ENCODE measurements around the gene ZHX3. TPM values are rescaled to one million over a fixed set of nuclear protein-coding genes. Genes with fewer than 3 reads are reported as not detected.

ZHX3 gene
- polyA plus RNA-seq, 1 donor from 2014 or later: 3.4 TPM

- Mint-ChIP-seq H3K36me3 (peaks cover 4% of the 10 kb centered on the region), H3K27ac (no peak overlapping the region), H3K9me3 (no peaks in the 10 kb centered on the region)
Measured at GRCh38 chr20:41182296-41183212, 135.0 kb downstream of the ZHX3 start.

DNA sequence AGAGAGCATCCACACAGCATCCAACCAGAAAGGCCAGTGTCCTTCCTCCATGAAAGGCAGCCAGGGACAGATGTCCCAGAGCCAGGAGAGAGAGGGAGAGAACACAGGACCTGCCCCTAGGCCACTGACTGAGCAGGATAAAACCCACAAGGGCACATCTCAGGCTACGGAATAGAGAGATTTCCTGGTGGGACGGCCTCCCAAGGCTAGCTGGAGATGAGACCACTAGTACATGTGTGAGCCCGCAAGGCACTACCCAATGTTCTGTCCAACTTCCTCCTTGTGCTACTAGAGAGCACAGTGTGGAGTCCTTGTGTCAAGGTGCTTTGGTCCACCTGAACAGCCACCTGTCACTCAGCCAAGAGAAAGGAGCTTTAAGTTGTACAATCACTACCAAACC, 136.0 kb downstream of the ZHX3 start:
- no peaks in the 10 kb centered on the region for H3K9me3 Mint-ChIP-seq
- H3K36me3 Mint-ChIP-seq: peaks cover 4% of the 10 kb centered on the region
- H3K27ac Mint-ChIP-seq: peak overlapping the region in 1 of 3 donors; percentile 33
- no peaks in the 10 kb centered on the region for H3K27me3 Mint-ChIP-seq
- no peaks in the 10 kb centered on the region for H3K4me1 Mint-ChIP-seq
- no peak overlapping the region for H3K4me3 Mint-ChIP-seq

More at GRCh38 chr20:41182296-41183212, 135.0 kb downstream of the ZHX3 start:
- no peaks in the 10 kb centered on the region for H3K27me3 Mint-ChIP-seq
- H3K4me1 Mint-ChIP-seq: no peaks in the 10 kb centered on the region
- H3K4me3 Mint-ChIP-seq: no peak overlapping the region

GRCh38 chr20:41180599-41181333, 136.8 kb downstream of the ZHX3 start:
- no peaks in the 10 kb centered on the region for H3K9me3 Mint-ChIP-seq
- peak overlapping the region in 2 of 3 donors; percentile 33 to 62 for H3K27ac Mint-ChIP-seq
- no peaks in the 10 kb centered on the region for H3K4me1 Mint-ChIP-seq
- no peak overlapping the region for H3K4me3 Mint-ChIP-seq
- no peaks in the 10 kb centered on the region for H3K27me3 Mint-ChIP-seq
- H3K36me3 Mint-ChIP-seq: peaks cover 4% of the 10 kb centered on the region

DNA sequence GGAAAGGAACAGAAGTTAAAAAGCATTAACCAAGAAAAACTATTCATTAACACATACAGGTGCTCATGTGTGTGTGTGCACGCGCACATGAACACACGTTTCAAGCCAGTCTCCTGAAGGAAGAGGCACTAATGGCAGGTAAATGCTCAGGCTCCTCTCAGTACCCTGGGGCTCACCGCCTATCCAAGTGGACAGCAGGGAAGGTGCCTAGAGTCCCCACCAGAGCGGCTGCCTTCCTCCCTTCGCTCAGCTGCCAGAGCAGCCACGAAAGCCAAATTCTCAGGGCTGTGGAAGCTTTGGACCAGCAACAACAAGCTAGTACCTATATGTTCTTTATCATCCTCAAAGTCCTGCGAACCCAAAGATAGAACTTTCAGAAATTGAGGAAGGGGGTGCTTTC, 137.6 kb downstream of the ZHX3 start:
- no peaks in the 10 kb centered on the region for H3K27me3 Mint-ChIP-seq
- no peaks in the 10 kb centered on the region for H3K9me3 Mint-ChIP-seq
- H3K36me3 Mint-ChIP-seq: peaks cover 4% of the 10 kb centered on the region
- no peaks in the 10 kb centered on the region for H3K4me1 Mint-ChIP-seq
- peak overlapping the region in 1 of 3 donors; percentile 62 for H3K27ac Mint-ChIP-seq
- H3K4me3 Mint-ChIP-seq: no peak overlapping the region

- H3K27ac Mint-ChIP-seq: no peak overlapping the region
- no peaks in the 10 kb centered on the region for H3K27me3 Mint-ChIP-seq
Measured at GRCh38 chr20:41178904-41179432, 138.6 kb downstream of the ZHX3 start.

DNA sequence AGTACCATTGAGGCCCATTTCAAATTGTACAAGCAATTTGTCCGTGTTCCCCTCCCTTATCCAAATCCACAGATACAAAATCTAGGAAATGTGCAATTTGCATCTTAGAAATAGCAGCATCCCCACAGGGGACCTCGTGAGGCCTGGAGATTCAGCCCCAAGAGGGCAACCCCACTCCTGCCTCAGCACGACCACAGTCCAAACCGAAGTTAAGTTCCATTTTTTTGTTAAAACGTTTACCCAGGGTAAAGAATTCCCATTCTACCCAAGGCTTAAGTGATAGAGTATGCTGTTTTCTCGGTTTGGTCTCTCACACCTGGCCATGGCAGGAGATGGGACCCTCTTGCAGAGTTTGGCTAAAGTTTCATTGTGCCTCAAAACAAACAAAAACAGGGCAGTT, 139.0 kb downstream of the ZHX3 start:
- H3K27me3 Mint-ChIP-seq: no peaks in the 10 kb centered on the region
- no peaks in the 10 kb centered on the region for H3K9me3 Mint-ChIP-seq
- H3K36me3 Mint-ChIP-seq: peaks cover 4% of the 10 kb centered on the region
- no peak overlapping the region for H3K4me3 Mint-ChIP-seq
- H3K4me1 Mint-ChIP-seq: no peaks in the 10 kb centered on the region
- H3K27ac Mint-ChIP-seq: peak overlapping the region in 1 of 3 donors; percentile 47

More at GRCh38 chr20:41178904-41179432, 138.6 kb downstream of the ZHX3 start:
- Mint-ChIP-seq H3K36me3 (peaks cover 4% of the 10 kb centered on the region), H3K9me3 (no peaks in the 10 kb centered on the region), H3K4me1 (no peaks in the 10 kb centered on the region), H3K4me3 (no peak overlapping the region)

DNA sequence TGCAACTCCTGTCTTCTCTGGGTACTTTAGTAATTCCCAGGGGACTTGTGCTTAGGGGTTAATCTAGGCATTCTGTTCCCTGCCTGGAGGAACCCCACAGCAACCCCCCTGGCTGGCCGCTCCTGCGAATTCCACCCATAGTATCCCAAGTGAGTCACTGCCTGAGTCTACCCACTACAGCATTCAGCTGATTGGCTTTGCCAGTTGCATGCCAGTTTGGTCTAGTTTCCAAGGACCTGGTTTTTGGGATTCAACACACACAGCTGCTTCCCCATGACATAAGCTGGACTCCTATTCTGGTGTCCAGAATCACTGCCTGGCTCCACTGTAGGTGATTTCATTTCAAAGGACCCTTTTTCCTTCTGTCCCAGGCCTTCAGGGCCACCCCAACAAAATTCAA, 139.9 kb downstream of the ZHX3 start:
- H3K4me3 Mint-ChIP-seq: no peak overlapping the region
- no peaks in the 10 kb centered on the region for H3K27me3 Mint-ChIP-seq
- H3K9me3 Mint-ChIP-seq: no peaks in the 10 kb centered on the region
- H3K4me1 Mint-ChIP-seq: no peaks in the 10 kb centered on the region
- peak overlapping the region in 1 of 3 donors; percentile 72 for H3K27ac Mint-ChIP-seq
- peaks cover 4% of the 10 kb centered on the region for H3K36me3 Mint-ChIP-seq

GRCh38 chr20:41176711-41177552, 140.6 kb downstream of the ZHX3 start:
- Mint-ChIP-seq H3K4me1 (no peaks in the 10 kb centered on the region), H3K27me3 (no peaks in the 10 kb centered on the region), H3K4me3 (no peak overlapping the region), H3K36me3 (peaks cover 3% of the 10 kb centered on the region), H3K27ac (peak overlapping the region in 1 of 3 donors; percentile 50), H3K9me3 (no peaks in the 10 kb centered on the region)

DNA sequence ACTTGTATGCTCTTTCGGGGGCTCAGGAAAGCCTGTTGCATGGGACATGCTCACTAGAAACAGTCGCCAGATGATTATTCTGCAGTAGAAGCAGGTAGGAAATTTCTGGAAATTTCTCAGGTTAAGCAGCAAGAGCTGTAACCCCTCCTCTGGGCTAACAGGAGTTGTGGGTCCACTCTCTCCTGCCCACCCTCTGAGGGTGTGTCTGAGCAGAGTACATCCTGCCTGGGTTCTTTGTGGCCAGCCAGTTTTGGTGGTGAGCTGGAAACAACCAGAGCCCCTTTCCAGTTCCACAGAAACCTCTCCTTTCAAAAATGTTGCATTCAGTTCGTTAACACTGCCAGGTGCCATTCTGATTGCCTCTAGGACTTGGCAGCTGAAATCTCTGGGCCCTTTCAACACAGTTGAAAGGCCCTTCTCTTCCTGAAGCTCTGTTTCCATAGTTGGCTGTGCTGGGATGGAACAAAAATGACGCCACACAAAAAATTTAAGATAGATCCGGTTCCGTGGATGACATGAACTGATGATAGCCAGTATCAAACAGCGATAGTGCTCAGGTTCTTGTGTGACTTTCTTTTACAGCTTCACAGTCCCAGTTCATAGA, 141.7 kb downstream of the ZHX3 start:
- Mint-ChIP-seq H3K4me3 (no peak overlapping the region), H3K27me3 (no peaks in the 10 kb centered on the region), H3K27ac (no peak overlapping the region), H3K4me1 (no peaks in the 10 kb centered on the region), H3K9me3 (no peaks in the 10 kb centered on the region), H3K36me3 (no peaks in the 10 kb centered on the region)

GRCh38 chr20:41175201-41175651, 142.3 kb downstream of the ZHX3 start:
- no peak overlapping the region for H3K4me3 Mint-ChIP-seq
- no peaks in the 10 kb centered on the region for H3K27me3 Mint-ChIP-seq
- no peak overlapping the region for H3K27ac Mint-ChIP-seq
- no peaks in the 10 kb centered on the region for H3K4me1 Mint-ChIP-seq
- no peaks in the 10 kb centered on the region for H3K36me3 Mint-ChIP-seq
- no peaks in the 10 kb centered on the region for H3K9me3 Mint-ChIP-seq

GRCh38 chr20:41174782-41175181, 142.7 kb downstream of the ZHX3 start:
- no peak overlapping the region for H3K4me3 Mint-ChIP-seq
- no peaks in the 10 kb centered on the region for H3K4me1 Mint-ChIP-seq
- no peaks in the 10 kb centered on the region for H3K9me3 Mint-ChIP-seq
- no peak overlapping the region for H3K27ac Mint-ChIP-seq
- H3K36me3 Mint-ChIP-seq: no peaks in the 10 kb centered on the region
- no peaks in the 10 kb centered on the region for H3K27me3 Mint-ChIP-seq

DNA sequence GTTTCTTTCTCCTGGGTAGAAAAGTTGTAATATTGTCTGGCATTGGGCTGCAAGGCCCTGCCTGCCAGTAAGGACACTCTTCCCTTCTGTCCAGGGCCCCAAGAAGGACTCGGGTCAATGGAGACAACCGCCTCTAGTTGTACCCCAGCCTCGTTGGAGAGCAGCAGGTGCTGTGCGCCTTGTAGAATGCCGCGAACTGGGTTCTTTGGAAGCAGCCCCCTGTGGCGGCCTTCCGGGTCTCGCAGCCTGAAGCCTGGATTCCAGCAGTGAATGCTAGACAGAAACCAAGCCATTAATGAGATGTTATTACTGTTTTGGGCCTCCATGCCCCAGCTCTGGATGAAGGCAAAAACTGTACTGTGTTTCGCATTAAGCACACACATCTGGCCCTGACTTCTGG, 143.2 kb downstream of the ZHX3 start:
- Mint-ChIP-seq H3K4me1 (no peaks in the 10 kb centered on the region), H3K27ac (no peak overlapping the region), H3K9me3 (no peaks in the 10 kb centered on the region), H3K27me3 (no peaks in the 10 kb centered on the region), H3K4me3 (no peak overlapping the region), H3K36me3 (no peaks in the 10 kb centered on the region)

DNA sequence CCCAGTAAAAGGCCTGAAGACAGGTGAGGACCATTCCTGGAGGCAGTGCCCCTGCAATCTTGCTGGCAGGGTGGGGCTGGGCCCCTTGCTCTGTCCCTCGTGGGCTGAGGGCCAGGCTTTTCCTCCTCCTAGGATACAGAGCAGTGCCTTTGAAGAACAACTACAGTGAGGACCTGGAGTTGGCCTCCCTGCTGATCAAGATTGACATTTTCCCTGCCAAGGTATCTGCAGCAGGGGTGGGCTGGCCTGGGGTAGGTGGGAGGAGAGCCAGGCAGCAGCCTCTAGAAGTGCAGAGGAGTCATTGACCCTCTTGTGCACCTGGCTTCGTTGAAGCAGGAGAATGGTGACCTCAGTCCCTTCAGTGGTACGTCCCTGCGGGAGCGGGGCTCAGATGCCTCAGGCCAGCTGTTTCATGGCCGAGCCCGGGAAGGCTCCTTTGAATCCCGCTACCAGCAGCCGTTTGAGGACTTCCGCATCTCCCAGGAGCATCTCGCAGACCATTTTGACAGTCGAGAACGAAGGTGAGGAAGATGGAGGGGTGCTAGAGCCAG, 143.7 kb downstream of the ZHX3 start:
- no peaks in the 10 kb centered on the region for H3K9me3 Mint-ChIP-seq
- no peaks in the 10 kb centered on the region for H3K27me3 Mint-ChIP-seq
- H3K4me3 Mint-ChIP-seq: no peak overlapping the region
- no peaks in the 10 kb centered on the region for H3K4me1 Mint-ChIP-seq
- H3K36me3 Mint-ChIP-seq: no peaks in the 10 kb centered on the region
- peak overlapping the region in 1 of 3 donors; percentile 78 for H3K27ac Mint-ChIP-seq

GRCh38 chr20:41173161-41173721, 144.3 kb downstream of the ZHX3 start:
- no peaks in the 10 kb centered on the region for H3K36me3 Mint-ChIP-seq
- no peak overlapping the region for H3K4me3 Mint-ChIP-seq
- no peaks in the 10 kb centered on the region for H3K27me3 Mint-ChIP-seq
- no peaks in the 10 kb centered on the region for H3K9me3 Mint-ChIP-seq
- no peaks in the 10 kb centered on the region for H3K4me1 Mint-ChIP-seq
- H3K27ac Mint-ChIP-seq: peak overlapping the region in 1 of 3 donors; percentile 76

All from IgD-negative memory B cell (primary cell).